K562 (cell line): Measurements from ENCODE around the gene ZBTB16. TPM values are rescaled to one million over a fixed set of nuclear protein-coding genes. Genes with fewer than 3 reads are reported as not detected.

Experiments used
- COPS2 ChIP-seq: fragments of 450-650 bp; conservative IDR thresholded peaks from 2 replicates; pipeline ENCODE4 v1.6.1; 2016; ENCODE audit warnings: mild to moderate bottlenecking, moderate library complexity
- ESRRA ChIP-seq: fragments of 450-650 bp; IDR thresholded peaks from 2 replicates; pipeline ENCODE4 v1.6.1; 2014; ENCODE audit warnings: low read depth, mild to moderate bottlenecking, moderate library complexity, borderline replicate concordance
- HDAC8 ChIP-seq: fragments of 450-650 bp; IDR thresholded peaks from 2 replicates; pipeline ENCODE4 v1.6.1; 2016; ENCODE audit warnings: mild to moderate bottlenecking, missing genetic modification characterization, moderate library complexity, missing compliant biosample characterization
- NR3C1 ChIP-seq: sonication (generic); formaldehyde crosslinking; IDR thresholded peaks from 2 replicates; pipeline ENCODE4 v1.8.1; 2022; ENCODE audit warnings: missing genetic modification reagents
- RAD51 ChIP-seq: fragments of 450-650 bp; IDR thresholded peaks from 2 replicates; pipeline ENCODE4 v1.7.1; 2016; ENCODE audit warnings: low read depth, mild to moderate bottlenecking, borderline replicate concordance
- TCF7 ChIP-seq: sonication (generic); IDR thresholded peaks from 2 replicates; pipeline ENCODE4 v1.6.1; 2016; ENCODE audit warnings: antibody characterized with exemption, borderline replicate concordance
- polyA plus RNA-seq, 8 experiments: library from polyadenylated mRNA; depleted of rRNA in 4 of 8; stranded (reverse) in 5 of 8; unstranded in 3 of 8; fragments of >200 nt; fragmentation: Nextera tagmentation in 2 of 8; fragmentation: Illumina TruSeq in 1 of 8; extraction: Ambion mirVana in 2 of 8; extraction: Trizol in 1 of 8; gene quantifications; 2 replicates each; pipeline versions ENCODE4 v1.2.1 to v1.2.3, GENCODE V29; 2011 to 2014; ENCODE audit warnings: inconsistent platforms in 1 of 8, missing spikeins in 1 of 8
- total RNA-seq, 7 experiments: library from RNA; depleted of rRNA in 6 of 7; stranded (reverse); fragments of >200 nt in 6 of 7; fragmentation: Illumina TruSeq in 2 of 7; extraction: Trizol in 2 of 7; gene quantifications; 2 replicates each; pipeline versions ENCODE4 v1.2.1 to v1.2.3, GENCODE V29; 2011 to 2021; ENCODE audit warnings: low replicate concordance in 1 of 7
- TF ChIP-seq, protein P1 (sequence below): fragments of 450-650 bp; IDR thresholded peaks from 2 replicates; pipeline ENCODE4 v1.6.1; 2018; ENCODE audit warnings: mild to moderate bottlenecking, low read depth; ENCODE audit not compliant: partially characterized antibody
- TF ChIP-seq, protein P2 (sequence below): IDR thresholded peaks from 2 replicates; pipeline ENCODE4 v1.6.1; 2011; ENCODE audit warnings: borderline replicate concordance, low read depth, mild to moderate bottlenecking, moderate library complexity, low read length; ENCODE audit not compliant: insufficient read depth, poor library complexity, severe bottlenecking
- TF ChIP-seq, protein P3 (sequence below): sonication (generic); formaldehyde crosslinking; IDR thresholded peaks from 2 replicates; pipeline ENCODE4 v1.9.0; 2022; ENCODE audit warnings: mild to moderate bottlenecking, missing genetic modification reagents

ZBTB16 gene
- total and polyA plus RNA-seq, 9 of the 15 experiments (the other 6 are each of a cell fraction or from before 2014, with no cell fraction given) = 0.06 to 0.40 (median 0.24) TPM; not detected in 4

DNA sequence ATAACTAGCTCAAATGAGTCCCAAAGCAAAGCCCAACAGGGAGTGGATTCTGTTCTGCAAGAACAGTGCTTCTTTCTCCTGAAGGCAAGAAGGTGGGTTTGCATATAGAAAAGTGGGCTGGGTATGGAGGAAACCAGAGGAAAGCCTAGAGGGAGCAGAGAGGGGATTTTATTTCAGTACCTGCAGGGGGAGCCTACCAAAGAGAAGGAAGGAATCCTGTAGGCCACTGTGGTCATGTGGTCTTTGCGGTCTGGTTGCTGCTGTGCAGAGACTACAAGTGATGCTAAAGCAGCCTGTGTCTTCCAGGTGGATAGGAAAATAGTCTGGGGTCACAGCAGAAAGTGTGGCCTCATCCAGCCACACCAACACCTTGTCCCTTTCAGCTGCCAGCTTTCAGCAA is 33.2 kb upstream of the ZBTB16 start (continued):
- TF ChIP-seq, protein P1, sequence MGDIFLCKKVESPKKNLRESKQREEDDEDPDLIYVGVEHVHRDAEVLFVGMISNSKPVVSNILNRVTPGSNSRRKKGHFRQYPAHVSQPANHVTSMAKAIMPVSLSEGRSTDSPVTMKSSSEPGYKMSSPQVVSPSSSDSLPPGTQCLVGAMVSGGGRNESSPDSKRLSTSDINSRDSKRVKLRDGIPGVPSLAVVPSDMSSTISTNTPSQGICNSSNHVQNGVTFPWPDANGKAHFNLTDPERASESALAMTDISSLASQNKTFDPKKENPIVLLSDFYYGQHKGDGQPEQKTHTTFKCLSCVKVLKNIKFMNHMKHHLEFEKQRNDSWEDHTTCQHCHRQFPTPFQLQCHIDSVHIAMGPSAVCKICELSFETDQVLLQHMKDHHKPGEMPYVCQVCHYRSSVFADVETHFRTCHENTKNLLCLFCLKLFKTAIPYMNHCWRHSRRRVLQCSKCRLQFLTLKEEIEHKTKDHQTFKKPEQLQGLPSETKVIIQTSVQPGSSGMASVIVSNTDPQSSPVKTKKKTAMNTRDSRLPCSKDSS = no peak
- TF ChIP-seq TCF7 (no peak), RAD51 (peak; percentile 45; the same call in 1 of the 2 replicates), COPS2 (no peak), NR3C1 (no peak), HDAC8 (tag) (no peak), ESRRA (peak; percentile 50; the same call in 1 of the 2 replicates)
- TF ChIP-seq, protein P2, sequence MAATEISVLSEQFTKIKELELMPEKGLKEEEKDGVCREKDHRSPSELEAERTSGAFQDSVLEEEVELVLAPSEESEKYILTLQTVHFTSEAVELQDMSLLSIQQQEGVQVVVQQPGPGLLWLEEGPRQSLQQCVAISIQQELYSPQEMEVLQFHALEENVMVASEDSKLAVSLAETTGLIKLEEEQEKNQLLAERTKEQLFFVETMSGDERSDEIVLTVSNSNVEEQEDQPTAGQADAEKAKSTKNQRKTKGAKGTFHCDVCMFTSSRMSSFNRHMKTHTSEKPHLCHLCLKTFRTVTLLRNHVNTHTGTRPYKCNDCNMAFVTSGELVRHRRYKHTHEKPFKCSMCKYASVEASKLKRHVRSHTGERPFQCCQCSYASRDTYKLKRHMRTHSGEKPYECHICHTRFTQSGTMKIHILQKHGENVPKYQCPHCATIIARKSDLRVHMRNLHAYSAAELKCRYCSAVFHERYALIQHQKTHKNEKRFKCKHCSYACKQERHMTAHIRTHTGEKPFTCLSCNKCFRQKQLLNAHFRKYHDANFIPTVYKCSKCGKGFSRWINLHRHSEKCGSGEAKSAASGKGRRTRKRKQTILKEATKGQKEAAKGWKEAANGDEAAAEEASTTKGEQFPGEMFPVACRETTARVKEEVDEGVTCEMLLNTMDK = peak; percentile 51
- TF ChIP-seq, protein P3, sequence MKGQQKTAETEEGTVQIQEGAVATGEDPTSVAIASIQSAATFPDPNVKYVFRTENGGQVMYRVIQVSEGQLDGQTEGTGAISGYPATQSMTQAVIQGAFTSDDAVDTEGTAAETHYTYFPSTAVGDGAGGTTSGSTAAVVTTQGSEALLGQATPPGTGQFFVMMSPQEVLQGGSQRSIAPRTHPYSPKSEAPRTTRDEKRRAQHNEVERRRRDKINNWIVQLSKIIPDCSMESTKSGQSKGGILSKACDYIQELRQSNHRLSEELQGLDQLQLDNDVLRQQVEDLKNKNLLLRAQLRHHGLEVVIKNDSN (CRISPR knock-in tag) = peak; percentile 74
